ENCODE measurements around the gene FOXN3. TPM values are rescaled to one million over a fixed set of nuclear protein-coding genes. Genes with fewer than 3 reads are reported as not detected.
"Not testable (repeated sequence)": the region's sequence is repeated elsewhere in the genome, so short reads cannot be mapped to it uniquely, and the experiment has no call there.

Gene FOXN3
- total RNA-seq, 2 experiments from 2014 or later: 92.2 to 94.4 TPM

DNA sequence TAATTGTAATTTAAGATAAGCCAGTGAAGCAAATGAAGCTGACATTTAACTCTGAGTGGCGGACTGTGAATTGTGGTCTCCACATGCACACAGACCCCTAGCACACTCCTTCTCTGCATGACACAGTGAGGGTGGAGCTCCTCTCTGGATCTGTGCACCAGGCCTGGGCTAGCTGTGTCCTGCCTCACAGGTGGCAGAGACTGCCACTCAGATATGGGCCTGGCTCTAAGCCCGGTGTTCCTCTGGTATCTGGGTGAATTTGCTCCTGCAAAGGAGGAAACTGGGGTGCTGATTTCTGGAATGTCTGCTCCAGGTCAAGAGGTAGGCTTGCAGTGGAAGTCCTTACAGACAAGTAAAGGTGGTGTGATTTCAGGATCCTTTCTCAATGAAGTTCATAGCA, 282.4 kb downstream of the FOXN3 start:
- Mint-ChIP-seq H3K27ac (no peak overlapping the region), H3K9me3 (peaks cover 20% of the 10 kb centered on the region), H3K4me3 (no peak overlapping the region), H3K27me3 (no peaks in the 10 kb centered on the region), H3K36me3 (ENCODE audit: low read depth) (no peaks in the 10 kb centered on the region), H3K4me1 (no peaks in the 10 kb centered on the region)
- DNase-seq: no peak
- ChIA-PET CTCF (no interaction called here), POLR2A (no interaction called here)

DNA sequence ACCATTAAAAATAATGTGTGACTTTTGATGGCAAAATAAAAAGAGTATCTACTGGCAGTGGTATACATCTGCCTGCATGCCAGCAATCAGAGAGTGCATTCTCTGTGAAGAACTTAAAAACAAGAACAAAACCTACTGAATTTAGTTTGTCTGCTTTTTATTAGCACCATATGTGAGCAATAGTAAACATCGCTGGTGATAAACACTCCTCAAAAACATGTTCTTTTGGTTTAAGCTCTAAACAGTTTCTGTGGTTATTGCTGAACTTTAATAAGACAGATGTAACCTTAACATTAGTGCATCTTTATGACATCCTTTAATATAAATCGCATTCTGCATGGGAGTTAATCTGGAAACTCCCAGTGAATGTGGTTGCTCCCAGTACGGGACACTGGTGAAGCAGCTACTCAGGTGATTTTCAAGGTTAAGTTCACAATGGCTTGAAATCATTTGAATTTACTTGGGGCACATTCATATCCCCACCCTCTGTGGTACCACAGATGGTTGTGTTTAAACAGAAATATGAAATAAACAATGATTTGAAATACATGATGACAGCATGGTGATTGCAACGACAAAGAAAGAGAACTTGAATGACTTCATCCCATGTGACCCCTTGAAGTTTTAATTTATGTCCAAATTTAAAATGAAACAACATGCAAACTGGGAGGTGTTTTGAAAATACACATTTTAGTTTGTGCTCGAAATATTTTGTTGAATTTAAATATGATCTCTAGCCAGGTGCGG, 285.9 kb downstream of the FOXN3 start:
- H3K4me1 Mint-ChIP-seq: no peaks in the 10 kb centered on the region
- ChIA-PET CTCF (no interaction called here), POLR2A (no interaction called here)
- peaks cover 9% of the 10 kb centered on the region for H3K9me3 Mint-ChIP-seq
- no peaks in the 10 kb centered on the region for H3K27me3 Mint-ChIP-seq
- H3K36me3 Mint-ChIP-seq (ENCODE audit: low read depth): no peaks in the 10 kb centered on the region
- no peak overlapping the region for H3K4me3 Mint-ChIP-seq
- H3K27ac Mint-ChIP-seq: no peak overlapping the region
- no peak for DNase-seq

DNA sequence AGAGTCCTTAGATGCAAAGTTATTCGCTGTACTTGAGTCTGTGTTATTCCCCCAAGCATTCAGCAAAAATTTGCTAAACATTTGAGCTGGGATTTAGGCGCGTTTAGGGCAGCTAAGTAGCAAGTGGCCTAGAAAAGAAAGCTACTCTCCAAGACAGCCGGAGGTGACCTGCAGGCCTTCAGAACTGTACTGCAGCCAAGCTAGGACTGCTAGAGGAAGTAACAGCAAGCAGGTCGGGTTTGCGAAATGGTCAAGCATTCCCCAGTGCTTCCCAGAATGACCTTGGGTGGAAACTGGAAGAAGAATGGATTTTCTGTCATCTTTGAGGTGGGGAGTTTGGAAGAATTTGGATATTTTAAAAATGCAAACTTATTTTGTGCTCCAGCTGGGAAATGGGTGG, 287.5 kb downstream of the FOXN3 start:
- no peak overlapping the region for H3K27ac Mint-ChIP-seq
- no peaks in the 10 kb centered on the region for H3K9me3 Mint-ChIP-seq
- H3K27me3 Mint-ChIP-seq: peaks cover 2% of the 10 kb centered on the region
- ChIA-PET CTCF (interaction anchor here (0.6 kb wide), 1 partner anchor 102 kb away, joined by 3 read pairs; no protein-coding TSS in a partner anchor), POLR2A (no interaction called here)
- DNase-seq: no peak
- H3K36me3 Mint-ChIP-seq (ENCODE audit: low read depth): no peaks in the 10 kb centered on the region
- no peaks in the 10 kb centered on the region for H3K4me1 Mint-ChIP-seq
- no peak overlapping the region for H3K4me3 Mint-ChIP-seq

DNA sequence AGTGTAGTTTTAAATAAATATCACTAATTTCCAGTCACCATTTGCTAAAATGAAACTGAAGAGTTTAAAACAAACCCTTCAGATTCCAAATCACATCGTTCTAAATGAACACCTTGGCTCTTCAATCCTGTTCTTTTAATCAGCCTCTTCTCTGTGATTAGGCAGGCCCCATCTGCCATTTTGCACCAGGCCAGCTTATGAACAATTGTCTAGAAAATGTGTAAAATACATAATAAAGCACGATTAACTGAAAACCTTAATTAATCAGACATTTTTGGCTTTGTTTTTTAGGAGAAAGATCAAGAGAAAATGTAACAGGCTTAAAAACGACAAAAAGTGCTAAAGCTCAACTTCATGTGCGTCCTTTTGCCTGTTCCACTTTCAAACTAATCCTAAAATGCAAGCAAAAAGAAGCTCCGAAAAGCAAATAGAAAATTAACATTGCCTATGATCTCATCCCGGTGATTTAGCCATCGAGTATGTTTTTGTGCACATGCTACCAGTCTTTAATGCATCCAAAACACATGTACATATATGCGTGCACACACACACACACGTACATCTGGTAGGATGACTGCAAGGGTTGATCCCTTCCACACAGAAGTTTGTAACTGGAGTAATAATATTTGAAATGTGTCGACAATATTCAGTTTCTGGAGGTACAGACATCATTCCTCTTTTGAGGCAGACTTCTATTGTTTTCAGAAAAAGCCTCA, 288.6 kb downstream of the FOXN3 start:
- Mint-ChIP-seq H3K9me3 (no peaks in the 10 kb centered on the region), H3K27me3 (peaks cover 2% of the 10 kb centered on the region), H3K27ac (no peak overlapping the region), H3K36me3 (ENCODE audit: low read depth) (no peaks in the 10 kb centered on the region), H3K4me3 (no peak overlapping the region), H3K4me1 (no peaks in the 10 kb centered on the region)
- ChIA-PET CTCF (no interaction called here), POLR2A (no interaction called here)
- DNase-seq: no peak

DNA sequence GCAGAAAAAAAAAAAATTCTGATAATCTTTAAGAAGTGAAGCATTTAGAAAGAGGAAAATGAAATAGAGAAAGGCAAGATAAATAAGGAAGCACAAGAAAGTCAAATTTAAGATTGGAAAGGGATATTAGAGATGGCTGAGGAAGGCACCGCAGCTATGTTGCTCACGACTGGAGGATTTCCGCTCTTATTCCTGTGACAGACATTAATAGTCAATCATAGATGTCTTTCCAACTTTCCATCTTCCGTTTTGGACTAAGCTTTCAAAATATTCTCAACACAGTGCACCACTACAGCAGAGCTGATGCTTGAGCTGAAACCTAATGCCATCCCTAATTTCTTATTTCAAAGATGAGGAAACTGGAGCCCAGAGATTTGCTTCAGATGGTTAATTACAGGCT, 290.6 kb downstream of the FOXN3 start:
- ChIA-PET CTCF (interaction anchor here (0.6 kb wide), 1 partner anchor 1678 kb away, joined by 3 read pairs; no protein-coding TSS in a partner anchor), POLR2A (no interaction called here)
- DNase-seq: no peak
- Mint-ChIP-seq H3K4me1 (no peaks in the 10 kb centered on the region), H3K36me3 (ENCODE audit: low read depth) (no peaks in the 10 kb centered on the region), H3K27ac (no peak overlapping the region), H3K27me3 (peaks cover 7% of the 10 kb centered on the region), H3K9me3 (no peaks in the 10 kb centered on the region), H3K4me3 (no peak overlapping the region)

DNA sequence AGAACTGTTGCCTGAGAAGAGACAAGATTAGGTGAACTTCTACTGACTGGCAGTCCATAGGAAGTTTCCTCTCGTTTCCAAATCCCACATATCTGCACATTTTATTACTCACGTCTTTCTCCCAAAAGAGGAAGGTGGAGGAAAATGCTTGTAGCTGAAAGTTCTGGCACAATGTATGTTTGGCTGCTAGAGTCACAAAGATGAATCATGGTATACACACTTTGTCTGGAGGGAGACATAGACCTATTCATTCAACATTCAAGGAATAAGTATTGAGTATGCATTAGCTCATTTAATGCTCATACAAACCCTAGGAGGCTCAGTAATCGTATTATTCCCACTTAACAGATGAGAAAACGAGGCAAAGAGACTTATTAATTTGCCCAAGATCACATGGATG, 291.8 kb downstream of the FOXN3 start:
- no peaks in the 10 kb centered on the region for H3K4me1 Mint-ChIP-seq
- no peak overlapping the region for H3K27ac Mint-ChIP-seq
- CTCF ChIA-PET: no interaction called here
- H3K36me3 Mint-ChIP-seq (ENCODE audit: low read depth): no peaks in the 10 kb centered on the region
- no peaks in the 10 kb centered on the region for H3K9me3 Mint-ChIP-seq
- no peak for DNase-seq
- H3K4me3 Mint-ChIP-seq: no peak overlapping the region
- POLR2A ChIA-PET: no interaction called here
- H3K27me3 Mint-ChIP-seq: peaks cover 8% of the 10 kb centered on the region

DNA sequence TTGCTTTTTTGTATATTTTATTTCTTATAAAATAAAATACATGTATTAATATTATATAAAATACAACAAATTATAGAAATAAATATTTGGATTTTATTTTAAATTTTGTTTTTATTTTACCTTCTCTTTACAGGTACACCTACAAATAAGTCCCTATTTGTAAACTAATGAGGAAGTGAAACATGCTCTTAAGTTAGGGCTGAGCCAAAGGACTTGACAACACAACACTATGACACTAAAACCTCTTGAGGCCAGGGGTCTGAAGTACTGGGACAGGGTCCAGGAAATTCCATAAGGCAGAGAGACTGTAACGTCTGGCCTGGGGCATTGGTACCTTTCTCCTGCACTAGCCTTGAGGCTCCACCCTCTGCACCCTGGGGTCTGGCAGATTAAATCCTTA, 293.2 kb downstream of the FOXN3 start:
- ChIA-PET POLR2A (no interaction called here), CTCF (no interaction called here)
- no peak overlapping the region for H3K4me3 Mint-ChIP-seq
- peaks cover 8% of the 10 kb centered on the region for H3K27me3 Mint-ChIP-seq
- no peaks in the 10 kb centered on the region for H3K4me1 Mint-ChIP-seq
- no peak overlapping the region for H3K27ac Mint-ChIP-seq
- H3K36me3 Mint-ChIP-seq (ENCODE audit: low read depth): no peaks in the 10 kb centered on the region
- DNase-seq: no peak
- H3K9me3 Mint-ChIP-seq: no peaks in the 10 kb centered on the region

DNA sequence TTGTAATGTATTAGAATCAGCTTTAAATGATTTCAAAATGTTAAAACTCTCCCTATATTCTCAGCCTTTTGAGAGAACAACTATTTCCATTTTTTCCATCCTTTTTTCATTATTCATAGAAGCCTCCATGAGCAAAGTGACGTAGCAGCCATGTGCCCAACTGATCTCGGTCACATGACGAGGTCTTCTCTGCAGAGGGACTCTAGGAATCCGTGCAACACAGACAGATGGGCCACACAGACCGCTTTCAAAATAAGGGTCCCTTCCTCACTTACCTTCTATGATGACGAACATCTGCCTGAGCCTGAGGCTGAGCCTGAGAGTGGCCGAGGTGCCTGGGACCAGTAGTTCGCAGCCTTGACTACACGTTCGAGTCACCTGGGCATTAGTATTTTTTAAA, 293.8 kb downstream of the FOXN3 start:
- peaks cover 9% of the 10 kb centered on the region for H3K27me3 Mint-ChIP-seq
- no peaks in the 10 kb centered on the region for H3K36me3 Mint-ChIP-seq (ENCODE audit: low read depth)
- H3K4me3 Mint-ChIP-seq: no peak overlapping the region
- no peak for DNase-seq
- no peaks in the 10 kb centered on the region for H3K4me1 Mint-ChIP-seq
- H3K9me3 Mint-ChIP-seq: peaks cover 2% of the 10 kb centered on the region
- ChIA-PET CTCF (no interaction called here), POLR2A (no interaction called here)
- no peak overlapping the region for H3K27ac Mint-ChIP-seq

DNA sequence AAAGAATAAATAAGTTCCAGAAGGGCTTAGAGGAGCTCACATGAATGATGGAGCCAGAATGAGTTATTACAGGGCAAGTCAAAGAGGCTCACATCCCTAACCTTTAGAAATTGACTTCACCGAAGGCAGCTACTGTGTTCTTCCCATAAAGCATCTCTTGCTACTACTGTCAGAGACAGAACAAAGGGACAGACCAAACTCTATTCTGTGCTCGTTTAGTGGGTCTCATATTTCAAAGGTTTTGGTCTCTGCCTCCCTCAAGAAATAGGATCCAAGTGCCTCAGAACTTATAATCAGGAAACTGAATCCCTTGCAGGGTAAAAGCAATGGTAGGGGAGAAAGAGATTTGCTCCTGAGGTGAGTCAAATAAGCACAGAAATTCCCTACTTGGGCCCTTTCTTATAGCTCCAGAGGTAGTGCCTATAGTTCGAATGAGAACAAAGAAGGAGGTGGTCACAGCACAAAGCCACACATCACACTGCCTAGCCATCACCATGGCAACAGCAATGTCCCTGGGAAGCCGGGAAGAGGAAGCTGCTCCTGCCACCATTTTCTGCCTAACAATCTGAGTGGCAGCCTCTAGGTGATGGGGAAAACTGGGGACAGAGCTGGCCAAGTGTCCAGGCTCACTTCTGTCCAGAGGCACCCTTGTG, 294.9 kb downstream of the FOXN3 start:
- Mint-ChIP-seq H3K9me3 (peaks cover 2% of the 10 kb centered on the region), H3K27ac (no peak overlapping the region), H3K36me3 (ENCODE audit: low read depth) (no peaks in the 10 kb centered on the region), H3K4me1 (no peaks in the 10 kb centered on the region), H3K27me3 (peaks cover 9% of the 10 kb centered on the region), H3K4me3 (no peak overlapping the region)
- ChIA-PET CTCF (no interaction called here), POLR2A (no interaction called here)
- no peak for DNase-seq

DNA sequence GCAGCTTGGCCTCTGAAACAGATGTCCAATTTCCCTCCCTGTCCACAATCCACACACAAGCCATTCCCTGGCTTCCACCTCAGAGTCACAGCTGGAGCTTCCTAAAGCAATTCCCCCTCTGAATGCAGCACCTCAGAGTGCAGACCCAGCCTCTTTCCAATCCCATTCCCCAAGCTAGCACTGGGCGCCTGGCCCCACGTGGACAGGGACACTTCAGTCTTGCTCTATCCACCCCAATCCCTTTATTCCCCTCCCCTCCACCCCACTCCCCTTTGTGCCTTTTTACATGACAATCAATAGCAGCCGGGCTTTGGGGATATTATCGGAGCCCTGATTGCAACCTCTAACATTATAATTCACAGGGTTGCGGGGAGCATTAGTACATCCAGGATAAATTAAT, 300.0 kb downstream of the FOXN3 start:
- Mint-ChIP-seq H3K36me3 (ENCODE audit: low read depth) (no peaks in the 10 kb centered on the region), H3K4me3 (no peak overlapping the region), H3K4me1 (no peaks in the 10 kb centered on the region), H3K9me3 (peaks cover 2% of the 10 kb centered on the region), H3K27ac (no peak overlapping the region), H3K27me3 (peaks cover 4% of the 10 kb centered on the region)
- ChIA-PET CTCF (no interaction called here), POLR2A (no interaction called here)
- no peak for DNase-seq

DNA sequence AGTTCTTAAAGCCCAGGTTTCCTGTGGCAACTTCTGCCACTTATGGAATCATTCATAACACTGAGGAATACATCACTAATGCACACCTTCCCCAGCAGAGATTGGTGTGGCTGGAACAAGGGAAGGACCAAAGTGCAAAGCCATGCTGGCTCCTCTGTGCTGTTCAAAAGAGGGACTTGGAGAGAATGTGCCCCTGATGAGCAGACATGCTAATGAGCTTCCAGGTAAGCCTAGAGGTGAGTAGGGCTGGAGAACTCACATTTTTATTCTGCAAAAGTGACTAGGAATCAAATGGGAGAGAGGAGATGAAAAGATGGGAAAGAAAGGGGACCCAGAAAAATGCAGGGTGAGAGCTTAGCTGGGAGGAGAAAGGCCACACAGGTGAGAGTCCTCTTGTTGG, 302.9 kb downstream of the FOXN3 start:
- CTCF ChIA-PET: no interaction called here
- Mint-ChIP-seq H3K4me1 (no peaks in the 10 kb centered on the region), H3K9me3 (peaks cover 2% of the 10 kb centered on the region), H3K27ac (no peak overlapping the region), H3K36me3 (ENCODE audit: low read depth) (no peaks in the 10 kb centered on the region), H3K4me3 (no peak overlapping the region), H3K27me3 (peaks cover 1% of the 10 kb centered on the region)
- DNase-seq: no peak
- POLR2A ChIA-PET: no interaction called here

DNA sequence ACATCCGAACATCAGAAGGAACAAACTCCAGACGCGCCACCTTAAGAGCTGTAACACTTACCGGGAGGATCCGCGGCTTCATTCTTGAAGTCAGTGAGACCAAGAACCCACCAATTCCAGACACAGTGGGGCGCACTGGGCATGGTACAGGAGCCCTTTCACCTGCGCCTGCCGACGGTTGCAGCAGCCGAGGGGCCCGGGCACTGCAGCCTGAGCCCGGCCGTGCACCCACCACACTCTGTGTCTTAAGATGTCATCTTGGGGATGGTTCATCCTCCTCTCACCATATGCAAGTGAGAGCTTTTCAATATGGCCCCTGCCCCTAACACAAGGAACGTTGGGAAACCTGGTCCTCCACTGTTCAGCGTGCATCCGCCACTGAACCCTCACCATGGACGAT, 304.3 kb downstream of the FOXN3 start:
- H3K27me3 Mint-ChIP-seq: no peaks in the 10 kb centered on the region
- no peak overlapping the region for H3K4me3 Mint-ChIP-seq
- no peak overlapping the region for H3K27ac Mint-ChIP-seq
- ChIA-PET POLR2A (no interaction called here), CTCF (interaction anchor here (0.6 kb wide), 1 partner anchor 714 kb away, joined by 3 read pairs; no protein-coding TSS in a partner anchor)
- DNase-seq: no peak
- no peaks in the 10 kb centered on the region for H3K36me3 Mint-ChIP-seq (ENCODE audit: low read depth)
- H3K9me3 Mint-ChIP-seq: no peaks in the 10 kb centered on the region
- H3K4me1 Mint-ChIP-seq: no peaks in the 10 kb centered on the region

DNA sequence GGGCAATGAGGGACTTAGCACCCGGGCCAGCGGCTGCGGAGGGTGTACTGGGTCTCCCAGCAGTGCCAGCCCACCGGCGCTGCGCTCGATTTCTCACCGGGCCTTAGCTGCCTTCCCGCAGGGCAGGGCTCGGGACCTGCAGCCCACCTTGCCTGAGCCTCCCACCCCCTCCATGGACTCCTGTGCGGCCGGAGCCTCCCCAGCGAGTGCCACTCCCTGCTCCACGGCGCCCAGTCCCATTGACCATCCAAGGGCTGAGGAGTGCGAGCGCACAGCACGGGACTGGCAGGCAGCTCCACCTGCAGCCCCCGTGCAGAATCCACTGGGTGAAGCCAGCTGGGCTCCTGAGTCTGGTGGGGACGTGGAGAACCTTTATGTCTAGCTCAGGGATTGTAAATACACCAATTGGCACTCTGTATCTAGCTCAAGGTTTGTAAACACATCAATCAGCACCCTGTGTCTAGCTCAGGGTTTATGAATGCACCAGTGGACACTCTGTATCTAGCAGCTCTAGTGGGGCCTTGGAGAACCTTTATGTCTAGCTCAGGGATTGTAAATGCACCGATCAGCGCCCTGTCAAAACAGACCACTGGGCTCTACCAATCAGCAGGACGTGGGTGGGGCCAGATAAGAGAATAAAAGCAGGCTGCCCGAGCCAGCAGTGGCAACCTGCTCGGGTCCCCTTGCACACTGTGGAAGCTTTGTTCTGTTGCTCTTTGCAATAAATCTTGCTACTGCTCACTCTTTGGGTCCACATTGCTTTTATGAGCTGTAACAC, 305.1 kb downstream of the FOXN3 start:
- DNase-seq; H3K36me3 Mint-ChIP-seq (ENCODE audit: low read depth); H3K27ac Mint-ChIP-seq; POLR2A ChIA-PET; H3K9me3 Mint-ChIP-seq; H3K4me3 Mint-ChIP-seq; H3K27me3 Mint-ChIP-seq; H3K4me1 Mint-ChIP-seq; CTCF ChIA-PET: not testable (repeated sequence)
